Loucy (cell line): ENCODE data around the gene FAM13C.

Source experiments
- H2AFZ ChIP-seq: fragments of 200-600 bp; sonication (generic); 2 replicates; pipeline ENCODE4 v1.6.0; 2016; ENCODE audit warnings: antibody characterized with exemption, mild to moderate bottlenecking, low read length, moderate library complexity
- H3F3A ChIP-seq: fragments of 200-600 bp; 2 replicates; pipeline ENCODE4 v1.6.0; 2016; ENCODE audit warnings: antibody characterized with exemption, low read depth, mild to moderate bottlenecking
- H3K27me3 ChIP-seq: fragments of 200-600 bp; sonication (generic); 2 replicates; pipeline ENCODE4 v1.6.1; 2014; ENCODE audit warnings: low read length, mild to moderate bottlenecking; ENCODE audit not compliant: insufficient read depth, poor library complexity, severe bottlenecking
- H3K36me3 ChIP-seq: fragments of 200-600 bp; sonication (generic); 2 replicates; pipeline ENCODE4 v1.6.1; 2016; ENCODE audit warnings: low read length; ENCODE audit not compliant: insufficient read depth
- H3K4me1 ChIP-seq: fragments of 200-600 bp; sonication (generic); 2 replicates; pipeline ENCODE4 v1.5.1; 2014; ENCODE audit warnings: low read length, mild to moderate bottlenecking; ENCODE audit not compliant: insufficient read depth, poor library complexity, severe bottlenecking
- H3K4me2 ChIP-seq: fragments of 200-600 bp; sonication (generic); 2 replicates; pipeline ENCODE4 v1.6.0; 2014; ENCODE audit warnings: antibody characterized with exemption, low read length, low read depth, mild to moderate bottlenecking; ENCODE audit not compliant: poor library complexity, severe bottlenecking
- H3K4me3 ChIP-seq: fragments of 200-600 bp; sonication (generic); 2 replicates; pipeline ENCODE4 v1.5.1; 2014; ENCODE audit warnings: low read length, mild to moderate bottlenecking, mixed read lengths; ENCODE audit not compliant: poor library complexity, severe bottlenecking
- H3K79me2 ChIP-seq: fragments of 200-600 bp; sonication (generic); 2 replicates; pipeline ENCODE4 v1.6.1; 2014; ENCODE audit warnings: low read length; ENCODE audit not compliant: insufficient read depth
- H3K9ac ChIP-seq: fragments of 200-600 bp; sonication (generic); 2 replicates; pipeline ENCODE4 v1.6.0; 2014; ENCODE audit warnings: mild to moderate bottlenecking, low read depth, low read length, moderate library complexity; ENCODE audit not compliant: poor library complexity, severe bottlenecking
- H3K9me2 ChIP-seq: fragments of 200-600 bp; sonication (generic); replicated peaks from 2 replicates; pipeline ENCODE4 v1.6.1; 2016; ENCODE audit warnings: low read depth, low read length, mixed read lengths
- H3K9me3 ChIP-seq: fragments of 200-600 bp; sonication (generic); 2 replicates; pipeline ENCODE4 v1.6.1; 2014; ENCODE audit warnings: mild to moderate bottlenecking, antibody characterized with exemption, low read length, low read depth; ENCODE audit not compliant: insufficient read depth
- H4K20me1 ChIP-seq: fragments of 200-600 bp; sonication (generic); 2 replicates; pipeline ENCODE4 v1.6.0; 2014; ENCODE audit warnings: antibody characterized with exemption, low read length, mild to moderate bottlenecking; ENCODE audit not compliant: insufficient read depth, poor library complexity, severe bottlenecking
- CTCF ChIP-seq: fragments of 200-600 bp; sonication (generic); conservative IDR thresholded peaks from 2 replicates; pipeline ENCODE4 v1.5.1; 2014; ENCODE audit warnings: mild to moderate bottlenecking, antibody characterized with exemption, low read length
- EZH2phosphoT487 ChIP-seq: fragments of 200-600 bp; IDR thresholded peaks from 2 replicates; pipeline ENCODE4 v1.6.1; 2018; ENCODE audit warnings: antibody characterized with exemption, mild to moderate bottlenecking, moderate library complexity, borderline replicate concordance

FAM13C gene

GRCh38 chr10:59285848-59286247 is 76.5 kb downstream of the FAM13C start:
- no peak overlapping the region for H3K4me2 ChIP-seq
- H3K4me1 ChIP-seq = no peaks in the 10 kb centered on the region
- H3K79me2 ChIP-seq = no peaks in the 10 kb centered on the region
- H3K9ac ChIP-seq = no peak overlapping the region
- H3K9me3 ChIP-seq = no peaks in the 10 kb centered on the region
- no peaks in the 10 kb centered on the region for H3K36me3 ChIP-seq
- H3K4me3 ChIP-seq = no peak overlapping the region
- no peaks in the 10 kb centered on the region for H4K20me1 ChIP-seq
- no peaks in the 10 kb centered on the region for H3K9me2 ChIP-seq
- no peaks in the 10 kb centered on the region for H3F3A ChIP-seq
- TF ChIP-seq EZH2phosphoT487 = no peak
- no peaks in the 10 kb centered on the region for H3K27me3 ChIP-seq
- no peak overlapping the region for H2AFZ ChIP-seq

GRCh38 chr10:59285073-59285472 is 77.3 kb downstream of the FAM13C start:
- Histone ChIP-seq H3K4me2 (no peak overlapping the region), H3K4me3 (no peak overlapping the region), H3K4me1 (no peaks in the 10 kb centered on the region), H3F3A (no peaks in the 10 kb centered on the region), H2AFZ (no peak overlapping the region), H3K9me3 (no peaks in the 10 kb centered on the region), H3K27me3 (no peaks in the 10 kb centered on the region), H4K20me1 (no peaks in the 10 kb centered on the region), H3K9me2 (no peaks in the 10 kb centered on the region), H3K79me2 (no peaks in the 10 kb centered on the region), H3K9ac (no peak overlapping the region), H3K36me3 (no peaks in the 10 kb centered on the region)
- TF ChIP-seq CTCF = no peak
- no peak for TF ChIP-seq EZH2phosphoT487

- no peak overlapping the region for H2AFZ ChIP-seq
- no peaks in the 10 kb centered on the region for H3K9me3 ChIP-seq
- no peaks in the 10 kb centered on the region for H3K9me2 ChIP-seq
Observed at GRCh38 chr10:59284118-59284975, 78.0 kb downstream of the FAM13C start.

More at GRCh38 chr10:59284118-59284975, 78.0 kb downstream of the FAM13C start:
- H3F3A ChIP-seq = no peaks in the 10 kb centered on the region
- TF ChIP-seq CTCF = no peak
- TF ChIP-seq EZH2phosphoT487 = no peak
- H3K36me3 ChIP-seq = no peaks in the 10 kb centered on the region
- H3K9ac ChIP-seq = no peak overlapping the region
- no peak overlapping the region for H3K4me2 ChIP-seq
- H3K79me2 ChIP-seq = no peaks in the 10 kb centered on the region
- H4K20me1 ChIP-seq = no peaks in the 10 kb centered on the region
- no peaks in the 10 kb centered on the region for H3K4me1 ChIP-seq
- no peak overlapping the region for H3K4me3 ChIP-seq
- no peaks in the 10 kb centered on the region for H3K27me3 ChIP-seq
